ENCODE data around the gene GDPD2.
"Not testable (repeated sequence)": the region's sequence is repeated elsewhere in the genome, so short reads cannot be mapped to it uniquely, and the experiment has no call there.

The GDPD2 gene

GRCh38 chrX:70398899-70399298 lies 24.2 kb upstream of the GDPD2 start:
- TF ChIP-seq CREB5 (CRISPR knock-in tag; IDR thresholded peaks at IDR 0.05; ENCODE audit: low read depth): no peak
- TF ChIP-seq GLIS3 (CRISPR knock-in tag; IDR thresholded peaks at IDR 0.05): no peak
- TF ChIP-seq CSDC2 (CRISPR knock-in tag; IDR thresholded peaks at IDR 0.05): no peak
- no peak for TF ChIP-seq ZNF8 (CRISPR knock-in tag; IDR thresholded peaks at IDR 0.05)
- no peak for ATAC-seq

- not testable (repeated sequence) for ATAC-seq
Measured at GRCh38 chrX:70400181-70400580, 22.9 kb upstream of the GDPD2 start.

GRCh38 chrX:70402721-70403120 lies 20.4 kb upstream of the GDPD2 start:
- TF ChIP-seq PATZ1 (CRISPR knock-in tag; IDR thresholded peaks at IDR 0.05; ENCODE audit: borderline replicate concordance): no peak
- TF ChIP-seq ZNF8 (CRISPR knock-in tag; IDR thresholded peaks at IDR 0.05): no peak
- TF ChIP-seq TSHZ2 (CRISPR knock-in tag; IDR thresholded peaks at IDR 0.05): no peak
- no peak for TF ChIP-seq PPARA (CRISPR knock-in tag; IDR thresholded peaks at IDR 0.05; ENCODE audit: borderline replicate concordance)
- TF ChIP-seq SNAI2 (CRISPR knock-in tag; IDR thresholded peaks at IDR 0.05): no peak
- TF ChIP-seq POU6F1 (CRISPR knock-in tag; IDR thresholded peaks at IDR 0.05; ENCODE audit: borderline replicate concordance, low read depth): no peak
- TF ChIP-seq TOX (CRISPR knock-in tag; IDR thresholded peaks at IDR 0.05; ENCODE audit: borderline replicate concordance): no peak
- no peak for TF ChIP-seq ZNF565 (CRISPR knock-in tag; conservative IDR thresholded peaks at IDR 0.05; ENCODE audit: low read depth)
- TF ChIP-seq CREB5 (CRISPR knock-in tag; IDR thresholded peaks at IDR 0.05; ENCODE audit: low read depth): no peak
- no peak for TF ChIP-seq BACH2 (CRISPR knock-in tag; IDR thresholded peaks at IDR 0.05; ENCODE audit: borderline replicate concordance)
- TF ChIP-seq ESRRG (CRISPR knock-in tag; IDR thresholded peaks at IDR 0.05): no peak
- TF ChIP-seq ISL1 (CRISPR knock-in tag; IDR thresholded peaks at IDR 0.05): no peak
- TF ChIP-seq ZFP30 (CRISPR knock-in tag; IDR thresholded peaks at IDR 0.05): no peak
- no peak for TF ChIP-seq GLIS3 (CRISPR knock-in tag; IDR thresholded peaks at IDR 0.05)
- TF ChIP-seq TCF4 (CRISPR knock-in tag; IDR thresholded peaks at IDR 0.05; ENCODE audit: borderline replicate concordance): no peak
- no peak for TF ChIP-seq ZFP3 (CRISPR knock-in tag; IDR thresholded peaks at IDR 0.05)
- TF ChIP-seq ZC3H10 (CRISPR knock-in tag; IDR thresholded peaks at IDR 0.05): no peak
- TF ChIP-seq CSDC2 (CRISPR knock-in tag; IDR thresholded peaks at IDR 0.05): no peak
- ATAC-seq: no peak

GRCh38 chrX:70405003-70405402 lies 18.1 kb upstream of the GDPD2 start:
- ATAC-seq: no peak
- TF ChIP-seq ESRRG (CRISPR knock-in tag; IDR thresholded peaks at IDR 0.05) (no peak), PPARA (CRISPR knock-in tag; IDR thresholded peaks at IDR 0.05; ENCODE audit: borderline replicate concordance) (no peak), CREB5 (CRISPR knock-in tag; IDR thresholded peaks at IDR 0.05; ENCODE audit: low read depth) (no peak), CSDC2 (CRISPR knock-in tag; IDR thresholded peaks at IDR 0.05) (no peak), TSHZ2 (CRISPR knock-in tag; IDR thresholded peaks at IDR 0.05) (no peak), SNAI2 (CRISPR knock-in tag; IDR thresholded peaks at IDR 0.05) (no peak), ZFP30 (CRISPR knock-in tag; IDR thresholded peaks at IDR 0.05) (no peak), ISL1 (CRISPR knock-in tag; IDR thresholded peaks at IDR 0.05) (no peak)
